Glomerular visceral epithelial cell (primary cell): Measurements from ENCODE around the gene TDRD7.

Experiments used
- DNase-seq: peaks from one replicate; pipeline ENCODE4 v3.0.0-alpha.2; 2016; ENCODE audit errors: extremely low spot score

Gene TDRD7, protein sequence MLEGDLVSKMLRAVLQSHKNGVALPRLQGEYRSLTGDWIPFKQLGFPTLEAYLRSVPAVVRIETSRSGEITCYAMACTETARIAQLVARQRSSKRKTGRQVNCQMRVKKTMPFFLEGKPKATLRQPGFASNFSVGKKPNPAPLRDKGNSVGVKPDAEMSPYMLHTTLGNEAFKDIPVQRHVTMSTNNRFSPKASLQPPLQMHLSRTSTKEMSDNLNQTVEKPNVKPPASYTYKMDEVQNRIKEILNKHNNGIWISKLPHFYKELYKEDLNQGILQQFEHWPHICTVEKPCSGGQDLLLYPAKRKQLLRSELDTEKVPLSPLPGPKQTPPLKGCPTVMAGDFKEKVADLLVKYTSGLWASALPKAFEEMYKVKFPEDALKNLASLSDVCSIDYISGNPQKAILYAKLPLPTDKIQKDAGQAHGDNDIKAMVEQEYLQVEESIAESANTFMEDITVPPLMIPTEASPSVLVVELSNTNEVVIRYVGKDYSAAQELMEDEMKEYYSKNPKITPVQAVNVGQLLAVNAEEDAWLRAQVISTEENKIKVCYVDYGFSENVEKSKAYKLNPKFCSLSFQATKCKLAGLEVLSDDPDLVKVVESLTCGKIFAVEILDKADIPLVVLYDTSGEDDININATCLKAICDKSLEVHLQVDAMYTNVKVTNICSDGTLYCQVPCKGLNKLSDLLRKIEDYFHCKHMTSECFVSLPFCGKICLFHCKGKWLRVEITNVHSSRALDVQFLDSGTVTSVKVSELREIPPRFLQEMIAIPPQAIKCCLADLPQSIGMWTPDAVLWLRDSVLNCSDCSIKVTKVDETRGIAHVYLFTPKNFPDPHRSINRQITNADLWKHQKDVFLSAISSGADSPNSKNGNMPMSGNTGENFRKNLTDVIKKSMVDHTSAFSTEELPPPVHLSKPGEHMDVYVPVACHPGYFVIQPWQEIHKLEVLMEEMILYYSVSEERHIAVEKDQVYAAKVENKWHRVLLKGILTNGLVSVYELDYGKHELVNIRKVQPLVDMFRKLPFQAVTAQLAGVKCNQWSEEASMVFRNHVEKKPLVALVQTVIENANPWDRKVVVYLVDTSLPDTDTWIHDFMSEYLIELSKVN

DNA sequence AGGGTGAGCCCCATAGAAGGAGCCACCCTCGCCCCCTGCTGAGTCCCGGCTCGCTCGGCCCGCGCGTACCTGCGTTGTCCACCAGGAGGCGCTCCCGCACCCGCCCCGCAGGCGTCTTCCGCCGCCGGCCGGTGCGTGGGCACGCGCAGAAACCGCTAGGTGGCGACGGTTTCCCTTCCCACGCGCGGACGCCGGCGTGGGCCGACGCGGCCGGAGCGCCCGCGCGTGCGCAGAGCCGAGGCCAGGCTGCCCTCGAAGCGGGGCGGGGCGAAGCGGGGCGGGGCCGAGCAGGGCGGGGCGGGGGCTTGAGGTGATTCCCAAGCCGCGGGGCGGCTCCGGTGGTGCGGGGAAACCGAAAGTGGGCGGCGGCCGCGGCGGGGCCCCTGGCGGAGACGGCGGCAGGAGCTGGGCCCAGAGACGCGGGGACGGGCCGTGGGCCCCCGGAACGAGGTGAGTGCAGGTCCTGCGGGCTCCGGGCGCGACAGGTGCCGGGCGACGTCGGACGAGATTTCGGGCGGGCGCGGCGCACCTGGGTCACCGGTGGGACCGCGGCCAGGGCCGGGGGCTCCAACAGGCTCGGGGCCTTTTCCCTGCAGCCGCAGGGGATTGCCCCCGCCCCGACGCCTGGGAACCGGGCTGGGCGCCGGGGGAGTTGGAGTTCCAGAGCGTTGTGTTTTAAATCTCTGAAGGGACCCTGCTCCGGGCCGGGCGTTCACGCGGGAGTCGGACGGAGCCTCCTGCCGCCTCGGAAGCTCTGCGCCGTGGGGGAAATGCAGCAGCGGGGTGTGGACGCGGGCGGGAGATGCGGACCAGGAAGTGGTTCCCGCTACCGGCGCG lies at the start of gene TDRD7:
Gene TDRD7, plus strand, starts transcription at position 308 of the 837 bp plus-strand sequence. CDS start 16,370 bp downstream, outside the sequence.
- DNase-seq = peak; percentile 91

- DNase-seq = no peak
These were observed 48.9 kb upstream of the TDRD7 start for GRCh38 chr9:97362777-97363545.

GRCh38 chr9:97363661-97364299 lies 48.1 kb upstream of the TDRD7 start:
- DNase-seq = no peak

DNA sequence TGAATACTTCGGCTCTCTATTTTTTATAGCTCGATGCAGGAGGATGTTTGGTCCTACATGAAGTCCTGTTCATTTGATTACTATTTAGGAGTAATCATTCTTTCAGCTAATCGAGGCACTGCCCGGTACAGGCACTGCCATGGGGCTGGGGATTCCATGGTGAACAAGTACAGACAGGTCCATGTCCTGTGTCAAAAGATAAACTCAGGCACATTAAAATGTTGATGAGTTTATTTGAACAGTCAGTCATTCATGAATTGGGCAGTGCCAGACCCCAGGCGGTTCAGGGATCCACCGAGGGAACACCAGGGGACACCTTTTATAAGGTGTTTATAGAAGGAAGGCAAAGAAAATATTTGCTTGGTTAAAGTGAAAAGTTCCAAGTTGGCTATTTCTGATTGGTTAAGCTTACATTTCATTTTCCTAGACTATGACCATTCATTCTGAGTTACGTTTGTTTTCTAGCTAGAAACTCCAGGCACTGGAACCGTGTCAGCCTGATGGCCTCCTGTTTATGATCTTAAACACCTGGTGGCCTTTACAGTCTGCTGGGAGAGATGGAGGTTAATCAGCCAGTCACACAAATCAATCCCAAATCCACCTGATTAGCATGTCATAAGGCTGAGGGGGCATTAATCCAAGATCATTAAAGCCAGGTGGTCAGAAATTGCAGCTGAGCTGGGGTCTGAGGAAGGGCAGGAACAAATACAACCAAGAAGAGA lies 47.0 kb upstream of the TDRD7 start:
- DNase-seq = no peak

DNA sequence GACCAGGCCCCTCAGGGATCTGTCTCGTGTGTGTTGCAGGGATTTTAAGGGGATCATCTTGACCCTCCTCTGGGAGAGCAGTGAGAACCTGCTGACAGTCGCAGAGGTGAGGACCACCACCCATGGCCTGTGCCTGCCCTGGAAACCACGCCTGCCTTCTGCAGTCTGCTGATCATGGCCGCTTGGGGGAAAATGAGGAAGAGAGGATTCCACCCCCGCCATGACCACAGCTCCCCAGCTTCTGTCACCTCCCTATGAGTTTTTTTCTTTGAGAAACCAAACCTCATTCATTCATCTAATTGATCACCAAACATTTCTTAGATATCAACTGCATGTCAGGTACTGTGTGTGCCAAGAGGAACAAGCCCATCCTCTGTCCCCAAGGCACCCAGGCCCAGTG lies 46.3 kb upstream of the TDRD7 start:
- no peak for DNase-seq

GRCh38 chr9:97366476-97366875 lies 45.4 kb upstream of the TDRD7 start:
- DNase-seq = no peak

DNA sequence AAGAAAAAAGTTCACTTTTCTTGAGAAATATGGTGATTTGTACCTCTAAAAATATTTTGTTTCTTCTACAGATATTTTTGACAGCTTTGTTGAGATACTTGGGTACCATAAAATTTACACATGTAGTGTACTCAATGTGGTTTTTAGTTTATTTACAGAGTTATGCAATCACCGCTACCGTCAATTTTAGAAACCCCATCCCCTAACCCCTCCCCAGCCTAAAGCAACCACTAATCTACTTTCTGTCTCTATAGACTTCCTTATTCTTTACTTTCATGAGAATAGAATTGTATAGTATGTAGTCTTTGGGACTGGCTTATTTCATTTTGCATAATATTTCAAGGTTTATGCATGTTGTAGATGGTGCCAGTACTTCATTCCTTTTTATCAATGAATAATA lies 45.0 kb upstream of the TDRD7 start:
- no peak for DNase-seq

- no peak for DNase-seq
These were observed 44.2 kb upstream of the TDRD7 start for GRCh38 chr9:97367729-97368128.

DNA sequence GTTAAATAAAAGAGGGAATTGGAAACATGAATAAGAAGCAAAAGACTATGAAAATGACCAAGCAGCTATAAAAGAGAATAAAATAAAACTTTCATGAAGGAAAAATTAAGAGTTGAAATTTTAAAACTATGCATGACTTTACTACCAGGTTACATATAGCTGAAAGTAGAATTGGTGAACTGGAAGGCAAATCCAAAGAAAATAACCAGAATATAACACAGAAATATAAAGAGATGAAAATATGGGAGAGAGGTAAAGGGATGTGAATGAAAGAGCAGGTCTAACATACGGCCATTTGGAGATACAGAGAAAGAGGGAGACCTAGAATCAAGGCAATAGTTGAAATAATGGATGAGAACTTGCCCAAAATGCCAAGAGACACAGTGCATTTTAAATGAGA lies 42.9 kb upstream of the TDRD7 start:
- no peak for DNase-seq

DNA sequence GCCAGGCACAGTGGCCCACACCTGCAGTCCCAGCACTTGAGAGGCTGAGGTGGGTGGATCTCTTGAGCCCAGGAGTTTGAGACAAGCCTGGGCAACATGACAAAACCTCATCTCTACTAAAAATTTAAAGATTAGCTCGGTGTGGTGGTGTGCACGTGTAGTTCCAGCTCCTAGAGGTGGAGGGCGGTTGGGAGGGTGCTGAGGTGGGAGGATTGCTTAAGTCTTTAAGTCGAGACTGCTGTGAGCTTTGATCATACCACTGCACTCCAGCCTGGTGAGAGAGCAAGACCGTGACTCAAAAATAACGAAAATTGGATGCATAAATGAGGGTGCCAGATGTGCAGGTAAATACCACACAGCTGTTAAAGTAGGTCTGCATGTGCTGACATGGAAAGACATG lies 39.3 kb upstream of the TDRD7 start:
- no peak for DNase-seq

- DNase-seq = no peak
These were observed 38.6 kb upstream of the TDRD7 start for GRCh38 chr9:97373331-97373730.

- DNase-seq = no peak
These were observed 37.1 kb upstream of the TDRD7 start for GRCh38 chr9:97374811-97375210.

GRCh38 chr9:97376902-97377301 lies 35.0 kb upstream of the TDRD7 start:
- no peak for DNase-seq

DNA sequence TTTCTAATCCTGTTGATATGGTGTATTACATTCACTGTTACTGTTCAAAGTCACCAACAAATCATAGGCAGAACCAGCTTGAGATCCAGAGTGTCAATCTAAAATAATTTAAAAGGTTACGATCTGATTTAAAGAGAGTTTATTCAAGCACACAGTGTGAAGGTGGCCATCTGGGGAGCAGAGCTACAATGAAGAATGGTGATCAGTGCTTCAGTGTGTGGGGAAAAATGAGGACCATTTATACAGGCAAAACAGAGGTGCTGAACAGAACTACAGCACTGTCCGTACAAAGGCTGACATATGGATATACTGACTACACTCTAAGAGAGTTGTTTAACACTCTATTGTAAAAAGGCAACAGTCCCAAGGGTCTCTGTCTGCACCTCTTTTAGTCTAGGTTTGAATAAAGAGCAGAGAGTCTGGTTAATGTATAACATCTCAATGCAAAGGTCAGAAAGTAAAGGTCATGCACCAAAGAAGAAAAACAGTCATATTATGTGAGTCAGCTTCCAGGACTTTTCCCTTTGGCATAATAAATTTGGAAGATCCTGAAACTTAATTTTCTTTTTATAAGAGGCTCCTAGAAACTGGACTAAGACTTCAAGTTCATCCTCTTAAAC lies 29.7 kb upstream of the TDRD7 start:
- peak; percentile 15 for DNase-seq

- no peak for DNase-seq
These were observed 27.3 kb upstream of the TDRD7 start for GRCh38 chr9:97384406-97385262.

- no peak for DNase-seq
These were observed 26.2 kb upstream of the TDRD7 start for GRCh38 chr9:97385626-97386264.

GRCh38 chr9:97386265-97386633 lies 25.6 kb upstream of the TDRD7 start:
- DNase-seq = no peak
